Cortex of kidney (tissue), 1 donor: ENCODE data around the gene ZSCAN5B.
"Not testable (repeated sequence)": the region's sequence is repeated elsewhere in the genome, so short reads cannot be mapped to it uniquely, and the experiment has no call there.

Experiments
- DNase-seq: peaks from one replicate; lab custom pipeline; 2025; lab: John Stamatoyannopoulos, UW

ZSCAN5B gene

GRCh38 chr19:56176310-56176709 lies 21.3 kb downstream of the ZSCAN5B start:
- DNase-seq = not testable (repeated sequence)

GRCh38 chr19:56175861-56176307 lies 21.7 kb downstream of the ZSCAN5B start, which contains the start of gene GALP:
Gene GALP, plus strand, starts transcription at chr19:56176008. Its CDS starts 1,101 bp downstream, at chr19:56177109.
- not testable (repeated sequence) for DNase-seq

GRCh38 chr19:56174550-56174949 lies 23.0 kb downstream of the ZSCAN5B start:
- DNase-seq = no peak

GRCh38 chr19:56174086-56174485 lies 23.5 kb downstream of the ZSCAN5B start:
- DNase-seq = no peak

GRCh38 chr19:56170261-56170660 lies 27.3 kb downstream of the ZSCAN5B start:
- no peak for DNase-seq

GRCh38 chr19:56167064-56167578 lies 30.5 kb downstream of the ZSCAN5B start:
- DNase-seq = no peak

GRCh38 chr19:56163097-56163496 lies 34.5 kb downstream of the ZSCAN5B start:
- DNase-seq = no peak

- DNase-seq = no peak
Observed at GRCh38 chr19:56162258-56162657, 35.3 kb downstream of the ZSCAN5B start.

- no peak for DNase-seq
Observed at GRCh38 chr19:56161534-56161933, 36.0 kb downstream of the ZSCAN5B start.

GRCh38 chr19:56159622-56160271 lies 37.8 kb downstream of the ZSCAN5B start:
- no peak for DNase-seq

GRCh38 chr19:56159009-56159559 lies 38.5 kb downstream of the ZSCAN5B start:
- DNase-seq = no peak

GRCh38 chr19:56158170-56158757 lies 39.3 kb downstream of the ZSCAN5B start:
- no peak for DNase-seq

- DNase-seq = no peak
Observed at GRCh38 chr19:56156768-56157167, 40.8 kb downstream of the ZSCAN5B start.

- DNase-seq = no peak
Observed at GRCh38 chr19:56155124-56155687, 42.4 kb downstream of the ZSCAN5B start.

GRCh38 chr19:56153507-56153906 lies 44.1 kb downstream of the ZSCAN5B start:
- DNase-seq = no peak

- no peak for DNase-seq
Observed at GRCh38 chr19:56152644-56153043, 44.9 kb downstream of the ZSCAN5B start.

- DNase-seq = no peak
Observed at GRCh38 chr19:56150358-56150757, 47.2 kb downstream of the ZSCAN5B start.

GRCh38 chr19:56149656-56150038 lies 47.9 kb downstream of the ZSCAN5B start:
- DNase-seq = no peak

- not testable (repeated sequence) for DNase-seq
Observed at GRCh38 chr19:56148955-56149655, 48.5 kb downstream of the ZSCAN5B start.

- no peak for DNase-seq
Observed at GRCh38 chr19:56148096-56148495, 49.5 kb downstream of the ZSCAN5B start.

GRCh38 chr19:56147307-56147706 lies 50.3 kb downstream of the ZSCAN5B start:
- DNase-seq = no peak

GRCh38 chr19:56146904-56147303 lies 50.7 kb downstream of the ZSCAN5B start:
- no peak for DNase-seq
